ENCODE data around the gene IL6ST.

Gene IL6ST

DNA sequence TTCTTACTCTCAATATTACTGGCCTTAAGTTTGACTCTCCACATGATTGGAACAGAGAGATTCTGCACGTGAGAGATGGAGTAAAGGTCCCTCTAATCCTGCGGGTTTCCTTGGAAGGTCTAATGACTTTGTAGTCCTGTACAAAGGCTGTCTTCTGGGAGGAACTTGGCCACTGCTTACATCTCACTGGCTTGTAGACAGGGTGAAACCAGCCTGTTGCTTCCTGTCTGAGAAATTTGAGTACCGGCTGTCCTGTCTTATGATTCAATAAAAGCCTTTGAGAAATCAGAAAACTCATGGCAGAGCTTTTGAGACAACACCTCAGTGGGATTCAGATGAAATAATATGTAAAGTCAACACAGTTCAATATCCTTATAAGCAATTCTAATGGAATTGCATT lies 100.6 kb downstream of the IL6ST start:
- DNase-seq = no peak

DNA sequence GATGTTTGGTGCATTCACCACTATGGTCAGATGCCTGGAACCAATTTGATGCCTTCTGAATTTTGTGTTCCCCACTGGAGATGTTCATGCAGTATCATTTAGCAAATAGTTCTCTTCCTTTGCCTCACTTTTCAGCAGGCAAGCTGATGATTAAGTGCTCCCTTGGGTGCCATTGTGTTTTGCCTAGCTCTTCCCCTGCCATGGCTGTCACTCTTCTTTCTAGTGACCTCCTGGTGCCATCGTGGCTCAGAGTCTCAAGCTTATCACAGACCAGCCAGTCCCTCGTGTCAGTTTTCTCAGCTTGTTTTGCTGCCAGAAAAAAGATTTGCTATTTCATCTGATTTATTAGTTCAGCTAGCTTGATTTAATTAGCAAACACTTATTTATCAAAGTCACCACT lies 102.3 kb downstream of the IL6ST start:
- no peak for DNase-seq

DNA sequence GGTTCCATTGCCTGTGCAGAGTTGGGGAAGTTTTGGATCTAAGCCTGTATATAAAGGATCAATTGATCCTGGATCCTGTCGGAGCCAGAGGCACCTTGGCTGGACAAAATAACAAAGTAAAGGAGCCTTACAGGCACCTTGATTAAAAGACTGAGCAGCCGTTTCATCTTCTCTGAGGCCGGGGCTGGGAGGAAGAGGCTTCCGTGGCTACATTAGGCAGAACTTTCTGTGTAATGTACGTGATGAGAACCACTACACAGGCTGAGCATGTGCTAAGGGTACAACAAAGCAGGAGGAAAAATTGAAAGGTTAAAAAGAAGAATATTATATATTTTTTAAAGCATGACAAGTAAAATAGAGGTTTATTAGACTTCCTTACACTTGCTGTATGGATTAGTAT lies 106.6 kb downstream of the IL6ST start:
- DNase-seq = no peak

DNA sequence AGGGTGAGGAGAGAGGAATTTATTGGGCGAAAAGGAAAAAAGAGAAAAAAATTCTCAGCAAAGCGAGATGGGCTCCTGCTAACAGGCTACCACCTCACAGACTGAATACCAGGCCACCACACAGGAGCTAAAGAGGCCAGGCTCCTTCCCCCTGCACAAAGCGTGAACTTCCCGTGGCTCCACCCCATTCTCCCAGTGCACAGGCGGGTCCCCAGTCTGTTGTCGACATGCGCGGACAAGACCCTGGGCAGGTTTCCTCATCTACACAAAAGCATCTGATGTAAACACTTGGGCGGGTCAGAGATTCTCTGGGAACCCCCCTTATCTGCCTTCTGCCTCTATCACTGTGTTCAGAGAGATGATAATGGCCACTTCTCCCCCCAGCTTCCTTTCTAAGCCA lies 109.4 kb downstream of the IL6ST start:
- DNase-seq = no peak
